Measurements from ENCODE around the gene CCNI2.

GRCh38 chr5:132778856-132779255, 31.6 kb downstream of the CCNI2 start:
- TF ChIP-seq BMI1 (IDR thresholded peaks at IDR 0.05; ENCODE audit: low read length) (no peak), CTCF (IDR thresholded peaks at IDR 0.05 in 2 of 3, conservative IDR thresholded peaks at IDR 0.05 in 1 of 3; ENCODE audit: insufficient read depth in 2 of 3, low read depth in 1 of 3, low read length in 3 of 3) (no peak), POLR2A (conservative IDR thresholded peaks at IDR 0.05) (no peak), POLR2AphosphoS5 (IDR thresholded peaks at IDR 0.05; ENCODE audit: control insufficient read depth, insufficient read depth, low read depth, low read length) (no peak), EGR1 (conservative IDR thresholded peaks at IDR 0.05) (no peak)

Measured in K562 (cell line).